B cell (primary cell): ENCODE data around the gene TIAL1. TPM values are rescaled to one million over a fixed set of nuclear protein-coding genes. Genes with fewer than 3 reads are reported as not detected.

Experiments used
- ATAC-seq: fragments of 200-7000 bp; cut with Tn5 transposase; one replicate; pipeline ENCODE4 v1.10.0; 2021; ENCODE audit warnings: low read depth, mild to moderate bottlenecking, moderate number of reproducible peaks, moderate library complexity
- CTCF ChIA-PET: fragments of 350-600 bp; sonication (Branson Sonifier 250); formaldehyde crosslinking; loops from one replicate; lab custom pipeline; 2021; ENCODE audit warnings: antibody characterized with exemption, inconsistent platforms; lab: Charles Lee
- POLR2A ChIA-PET: fragments of 350-600 bp; sonication (Branson Sonifier 250); formaldehyde crosslinking; loops from one replicate; lab custom pipeline; 2021; ENCODE audit warnings: antibody characterized with exemption; lab: Charles Lee
- DNase-seq: peaks from one replicate; pipeline ENCODE4 v3.0.0; 2013
- H2AFZ ChIP-seq: 2 replicates; pipeline ENCODE4 v1.6.1; 2012; ENCODE audit warnings: mild to moderate bottlenecking, low read depth, low read length; ENCODE audit not compliant: insufficient read depth, poor library complexity, severe bottlenecking
- H3K27ac ChIP-seq, 2 donors: 1 replicate in 1 of 2; 2 replicates in 1 of 2; pipeline ENCODE4 v1.5.1; 2012 to 2013; ENCODE audit warnings: low read length in 2 of 2, mild to moderate bottlenecking in 2 of 2, moderate library complexity in 1 of 2
- H3K27me3 ChIP-seq, 4 experiments: fragments of 200-600 bp in 1 of 4; sonication (generic) in 1 of 4; replicated peaks in 1 of 4; 1 replicate in 2 of 4; 2 replicates in 2 of 4; pipeline versions ENCODE4 v1.6.1 to v1.7.0; 2013 to 2016; ENCODE audit warnings: low read length in 3 of 4, mild to moderate bottlenecking in 2 of 4, mixed read lengths in 1 of 4, moderate library complexity in 1 of 4; ENCODE audit not compliant: insufficient read depth in 4 of 4, control insufficient read depth in 3 of 4; ENCODE audit errors: control extremely low read depth in 1 of 4
- H3K36me3 ChIP-seq, 2 experiments: replicated peaks in 1 of 2; 1 replicate in 1 of 2; 2 replicates in 1 of 2; pipeline versions ENCODE4 v1.6.1 to v1.7.1; 2013; ENCODE audit warnings: low read length in 1 of 2; ENCODE audit not compliant: insufficient read depth in 2 of 2, control insufficient read depth in 1 of 2; ENCODE audit errors: control extremely low read depth in 1 of 2, extremely low read depth in 1 of 2
- H3K4me1 ChIP-seq, 2 donors: fragments of 200-600 bp in 1 of 2; sonication (generic) in 1 of 2; 1 replicate in 1 of 2; 2 replicates in 1 of 2; pipeline versions ENCODE4 v1.5.1 to v1.6.1; 2013 to 2017; ENCODE audit warnings: low read length in 2 of 2; ENCODE audit not compliant: control insufficient read depth in 2 of 2, insufficient read depth in 2 of 2
- H3K4me2 ChIP-seq: replicated peaks from 2 replicates; pipeline ENCODE3; 2012; ENCODE audit warnings: mild to moderate bottlenecking, low read depth, low read length; ENCODE audit not compliant: poor library complexity, severe bottlenecking
- H3K4me3 ChIP-seq, 5 experiments: fragments of 200-600 bp in 1 of 5; sonication (generic) in 1 of 5; 1 replicate in 3 of 5; 2 replicates in 2 of 5; pipeline versions ENCODE4 v1.5.1 to v1.7.0; 2011 to 2016; ENCODE audit warnings: low read length in 4 of 5, mild to moderate bottlenecking in 4 of 5, low read depth in 2 of 5, control low read depth in 1 of 5, moderate library complexity in 1 of 5; ENCODE audit not compliant: insufficient read depth in 1 of 5; ENCODE audit errors: control extremely low read depth in 1 of 5, extremely low read depth in 1 of 5
- H3K79me2 ChIP-seq: fragments of 200-600 bp; sonication (generic); one replicate; pipeline ENCODE4 v1.6.0; 2016; ENCODE audit warnings: low read length; ENCODE audit not compliant: control insufficient read depth, insufficient read depth
- H3K9ac ChIP-seq: fragments of 200-600 bp; sonication (generic); 2 replicates; pipeline ENCODE4 v1.6.1; 2017; ENCODE audit warnings: mild to moderate bottlenecking, low read length, moderate library complexity
- H3K9me3 ChIP-seq, 3 donors: one replicate each; pipeline versions ENCODE4 v1.6.1 to v1.7.1; 2013; ENCODE audit warnings: low read length in 2 of 3; ENCODE audit not compliant: control insufficient read depth in 2 of 3, insufficient read depth in 1 of 3; ENCODE audit errors: control extremely low read depth in 1 of 3
- H4K20me1 ChIP-seq: 2 replicates; pipeline ENCODE4 v1.6.0; 2012; ENCODE audit warnings: mild to moderate bottlenecking, low read length; ENCODE audit not compliant: insufficient read depth, control insufficient read depth, poor library complexity, severe bottlenecking
- H3K27ac Mint-ChIP-seq: one replicate; pipeline ENCODE4 v1.8.0; 2021; ENCODE audit warnings: mixed read lengths
- H3K27me3 Mint-ChIP-seq: one replicate; pipeline ENCODE4 v1.8.0; 2021; ENCODE audit warnings: mixed read lengths
- H3K4me1 Mint-ChIP-seq: one replicate; pipeline ENCODE4 v1.8.0; 2021; ENCODE audit warnings: mixed read lengths
- H3K4me3 Mint-ChIP-seq: one replicate; pipeline ENCODE4 v1.8.0; 2021; ENCODE audit warnings: mixed read lengths
- H3K9me3 Mint-ChIP-seq: one replicate; pipeline ENCODE4 v1.8.0; 2022; ENCODE audit warnings: mixed read lengths; ENCODE audit not compliant: insufficient read depth
- EZH2 ChIP-seq: IDR thresholded peaks from 2 replicates; pipeline ENCODE4 v1.6.1; 2012; ENCODE audit warnings: borderline replicate concordance, low read depth, mild to moderate bottlenecking, moderate library complexity, low read length; ENCODE audit not compliant: insufficient read depth, poor library complexity, severe bottlenecking
- WGBS: methylation state at CpG from one replicate; pipeline ENCODE4 v1.1.5; 2013; ENCODE audit warnings: missing lambda C conversion rate; ENCODE audit not compliant: insufficient coverage; 5-methylcytosine and 5-hydroxymethylcytosine counted together
- intact Hi-C: fragments of 100-400 bp; cut with micrococcal nuclease; formaldehyde crosslinking; loops from one replicate; pipeline ENCODE4 v1.10.0; 2022
- polyA plus RNA-seq: library from polyadenylated mRNA; depleted of rRNA; stranded (reverse); fragments of >200 nt; gene quantifications from 2 replicates; pipeline ENCODE4 v1.2.3, GENCODE V29; 2012
- total RNA-seq, 2 donors: library from RNA; stranded (reverse); fragments of 120-200 nt in 1 of 2; gene quantifications; 1 replicate in 1 of 2; 2 replicates in 1 of 2; pipeline versions ENCODE4 v1.2.3 to v1.2.4, GENCODE V29; 2013 to 2022
- TF ChIP-seq, protein P1 (sequence below): fragments of 200-600 bp; IDR thresholded peaks from one replicate; pipeline ENCODE4 v1.8.0; 2022; ENCODE audit warnings: antibody characterized with exemption, mild to moderate bottlenecking

Gene TIAL1
- total and polyA plus RNA-seq, 2 donors (not counting 1 experiment from before 2014, with no cell fraction given) = 98.5 to 159 TPM

DNA sequence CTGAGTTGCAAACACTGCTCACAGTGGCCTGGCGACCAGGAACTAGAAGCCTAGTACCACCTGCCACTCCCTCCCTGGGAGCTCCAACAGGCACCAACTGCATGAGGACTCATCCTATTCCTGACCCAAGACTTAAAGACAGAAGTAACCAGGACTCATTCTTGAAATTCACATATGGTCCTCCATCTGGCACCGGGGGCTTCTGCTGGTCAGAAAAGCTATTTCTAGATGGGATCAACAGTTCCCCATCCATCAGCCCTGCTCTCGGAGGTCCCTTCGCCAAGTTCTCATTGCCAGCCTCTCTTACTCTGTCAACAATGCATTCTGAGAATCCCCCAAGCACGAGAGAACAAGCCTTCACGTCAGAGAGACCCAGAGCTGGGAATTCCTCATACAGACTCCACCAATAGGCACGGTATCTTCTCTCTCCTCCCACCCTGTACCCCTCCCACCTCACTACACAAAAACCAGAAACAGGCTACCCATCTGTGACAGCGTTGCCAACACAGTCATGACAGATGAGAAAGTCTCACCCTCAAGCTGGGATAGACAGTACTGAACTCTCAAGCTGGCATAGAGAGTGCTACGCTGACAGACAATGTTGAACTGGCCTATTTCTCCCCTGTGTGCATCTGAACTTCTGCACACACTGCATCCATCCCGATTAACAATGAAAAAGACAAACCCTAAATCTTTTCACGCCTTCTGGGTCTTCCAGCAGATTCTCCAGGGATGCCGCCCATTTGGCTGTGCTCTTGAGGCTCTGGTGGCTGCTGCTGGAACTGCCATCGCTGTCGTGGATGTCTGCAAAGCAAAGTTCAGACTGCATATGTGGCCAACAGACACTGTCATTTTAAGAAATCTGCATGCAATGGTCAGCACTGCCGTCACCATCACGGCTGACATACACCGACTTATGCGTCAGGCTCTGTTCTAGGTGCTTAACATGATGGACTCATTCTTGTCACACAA is 69.9 kb downstream of the TIAL1 start:
- peak; percentile 33 for ATAC-seq

More for the DNA sequence above, 69.9 kb downstream of the TIAL1 start:
- DNase-seq = no peak
- H3K36me3 ChIP-seq = peaks cover 0 to 16% of the 10 kb centered on the region in 2 experiments
- CTCF ChIA-PET = interaction anchor here (0.6 to 1.9 kb wide), 3 partner anchors 82 to 317 kb away, joined by 3 to 6 read pairs (median 3); no protein-coding TSS in a partner anchor
- no peak overlapping the region for H2AFZ ChIP-seq
- H3K79me2 ChIP-seq = peaks cover 14% of the 10 kb centered on the region
- no peak overlapping the region for H3K9ac ChIP-seq
- POLR2A ChIA-PET = no interaction called here
- Mint-ChIP-seq H3K4me3 (no peak overlapping the region), H3K9me3 (no peaks in the 10 kb centered on the region), H3K27ac (no peak overlapping the region), H3K27me3 (no peaks in the 10 kb centered on the region), H3K4me1 (no peaks in the 10 kb centered on the region)
- no peaks in the 10 kb centered on the region for H3K4me1 ChIP-seq
- no peak overlapping the region for H3K4me3 ChIP-seq
- TF ChIP-seq EZH2 = no peak
- TF ChIP-seq, protein P1, sequence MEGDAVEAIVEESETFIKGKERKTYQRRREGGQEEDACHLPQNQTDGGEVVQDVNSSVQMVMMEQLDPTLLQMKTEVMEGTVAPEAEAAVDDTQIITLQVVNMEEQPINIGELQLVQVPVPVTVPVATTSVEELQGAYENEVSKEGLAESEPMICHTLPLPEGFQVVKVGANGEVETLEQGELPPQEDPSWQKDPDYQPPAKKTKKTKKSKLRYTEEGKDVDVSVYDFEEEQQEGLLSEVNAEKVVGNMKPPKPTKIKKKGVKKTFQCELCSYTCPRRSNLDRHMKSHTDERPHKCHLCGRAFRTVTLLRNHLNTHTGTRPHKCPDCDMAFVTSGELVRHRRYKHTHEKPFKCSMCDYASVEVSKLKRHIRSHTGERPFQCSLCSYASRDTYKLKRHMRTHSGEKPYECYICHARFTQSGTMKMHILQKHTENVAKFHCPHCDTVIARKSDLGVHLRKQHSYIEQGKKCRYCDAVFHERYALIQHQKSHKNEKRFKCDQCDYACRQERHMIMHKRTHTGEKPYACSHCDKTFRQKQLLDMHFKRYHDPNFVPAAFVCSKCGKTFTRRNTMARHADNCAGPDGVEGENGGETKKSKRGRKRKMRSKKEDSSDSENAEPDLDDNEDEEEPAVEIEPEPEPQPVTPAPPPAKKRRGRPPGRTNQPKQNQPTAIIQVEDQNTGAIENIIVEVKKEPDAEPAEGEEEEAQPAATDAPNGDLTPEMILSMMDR = no peak
- intact Hi-C loops = no loop called here
- H3K27ac ChIP-seq = no peak overlapping the region
- no peaks in the 10 kb centered on the region for H3K9me3 ChIP-seq
- no peaks in the 10 kb centered on the region for H3K27me3 ChIP-seq
- 87% methylated on average over 17 of the region's 18 CpGs for WGBS
- no peak overlapping the region for H3K4me2 ChIP-seq
- no peaks in the 10 kb centered on the region for H4K20me1 ChIP-seq
